ENCODE results near the gene LRRC46. TPM values are rescaled to one million over a fixed set of nuclear protein-coding genes. Genes with fewer than 3 reads are reported as not detected.

The LRRC46 gene
- total and polyA plus RNA-seq, 4 donors, result 9.3 to 25.3 (median 10.7) TPM

DNA sequence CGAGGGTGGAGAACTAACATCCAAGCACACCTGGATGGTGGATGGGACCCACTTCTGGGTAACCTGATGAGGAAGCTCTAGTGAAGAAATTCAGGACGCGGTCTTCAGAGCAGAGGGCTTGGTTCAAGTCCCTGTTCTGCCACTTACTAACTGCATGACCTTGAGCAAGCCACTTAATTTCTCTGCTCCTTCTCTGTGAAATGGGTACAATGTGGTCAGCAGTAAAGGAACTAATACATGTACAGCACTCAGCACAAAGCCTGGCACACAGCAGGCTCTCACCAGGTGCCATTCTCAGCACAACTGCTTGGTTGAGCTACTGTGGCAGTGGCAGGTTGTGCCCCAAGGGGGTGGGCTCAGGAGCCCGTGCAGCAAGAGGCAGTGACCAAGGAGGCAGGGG, 8.0 kb upstream of the LRRC46 start:
- peaks cover 20 to 42% (median 22%) of the 10 kb centered on the region in 4 donors for H3K36me3 ChIP-seq (ENCODE audit: control insufficient read depth in 4 of 4, insufficient read depth in 4 of 4, low read length in 4 of 4)
- H3K4me1 ChIP-seq (ENCODE audit: control insufficient read depth in 5 of 5, insufficient read depth in 5 of 5, low read length in 5 of 5), result peaks cover 2 to 20% (median 7%) of the 10 kb centered on the region in 5 donors
- no peak overlapping the region for H3K4me3 ChIP-seq
- no peak for DNase-seq
- ATAC-seq (ENCODE audit: insufficient read depth, low FRiP score), result no peak
- TF ChIP-seq, protein P1, sequence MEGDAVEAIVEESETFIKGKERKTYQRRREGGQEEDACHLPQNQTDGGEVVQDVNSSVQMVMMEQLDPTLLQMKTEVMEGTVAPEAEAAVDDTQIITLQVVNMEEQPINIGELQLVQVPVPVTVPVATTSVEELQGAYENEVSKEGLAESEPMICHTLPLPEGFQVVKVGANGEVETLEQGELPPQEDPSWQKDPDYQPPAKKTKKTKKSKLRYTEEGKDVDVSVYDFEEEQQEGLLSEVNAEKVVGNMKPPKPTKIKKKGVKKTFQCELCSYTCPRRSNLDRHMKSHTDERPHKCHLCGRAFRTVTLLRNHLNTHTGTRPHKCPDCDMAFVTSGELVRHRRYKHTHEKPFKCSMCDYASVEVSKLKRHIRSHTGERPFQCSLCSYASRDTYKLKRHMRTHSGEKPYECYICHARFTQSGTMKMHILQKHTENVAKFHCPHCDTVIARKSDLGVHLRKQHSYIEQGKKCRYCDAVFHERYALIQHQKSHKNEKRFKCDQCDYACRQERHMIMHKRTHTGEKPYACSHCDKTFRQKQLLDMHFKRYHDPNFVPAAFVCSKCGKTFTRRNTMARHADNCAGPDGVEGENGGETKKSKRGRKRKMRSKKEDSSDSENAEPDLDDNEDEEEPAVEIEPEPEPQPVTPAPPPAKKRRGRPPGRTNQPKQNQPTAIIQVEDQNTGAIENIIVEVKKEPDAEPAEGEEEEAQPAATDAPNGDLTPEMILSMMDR (IDR thresholded peaks at IDR 0.05; ENCODE audit: control extremely low read depth, extremely low read depth), result no peak
- no peak overlapping the region for H3K27ac ChIP-seq (ENCODE audit: low read depth in 1 of 2, low read length in 1 of 2)
- no peak overlapping the region for H3K9ac ChIP-seq (ENCODE audit: insufficient read depth in 1 of 2, low read length in 2 of 2)
- H3K9me3 ChIP-seq (ENCODE audit: control insufficient read depth in 4 of 4, insufficient read depth in 3 of 4, low read length in 3 of 4), result no peaks in the 10 kb centered on the region
- H3K27me3 ChIP-seq (ENCODE audit: control insufficient read depth in 3 of 3, insufficient read depth in 3 of 3, low read length in 2 of 3), result no peaks in the 10 kb centered on the region
- WGBS, 2 donors, result 89% methylated on average over 4 of the region's 4 CpGs

DNA sequence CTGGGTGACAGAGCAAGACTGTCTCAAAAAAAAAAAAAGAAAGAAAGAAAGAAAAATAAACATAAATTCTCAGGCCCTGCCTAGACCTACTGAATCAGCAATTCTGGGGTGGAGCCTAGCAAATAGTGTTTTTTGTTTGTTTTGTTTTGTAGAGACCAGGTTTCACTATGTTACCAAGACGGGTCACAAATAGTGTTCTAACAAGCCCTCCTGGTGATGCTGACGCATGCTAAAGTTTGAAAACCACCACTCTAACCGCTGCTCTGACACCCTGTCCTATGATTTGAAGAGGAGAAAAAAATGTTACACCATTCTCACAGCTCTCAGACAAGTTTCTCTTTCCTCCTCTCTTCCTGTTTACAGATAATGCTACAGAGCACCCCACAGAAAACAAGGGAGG, 1.6 kb upstream of the LRRC46 start:
- Histone ChIP-seq H3K9me3 (ENCODE audit: control insufficient read depth in 4 of 4, insufficient read depth in 3 of 4, low read length in 3 of 4) (no peaks in the 10 kb centered on the region), H3K9ac (ENCODE audit: insufficient read depth in 1 of 2, low read length in 2 of 2) (no peak overlapping the region), H3K27me3 (ENCODE audit: control insufficient read depth in 3 of 3, insufficient read depth in 3 of 3, low read length in 2 of 3) (no peaks in the 10 kb centered on the region), H3K36me3 (ENCODE audit: control insufficient read depth in 4 of 4, insufficient read depth in 4 of 4, low read length in 4 of 4) (peaks cover 15 to 25% (median 20%) of the 10 kb centered on the region in 4 donors), H3K4me3 (no peak overlapping the region), H3K27ac (ENCODE audit: low read depth in 1 of 2, low read length in 1 of 2) (no peak overlapping the region), H3K4me1 (ENCODE audit: control insufficient read depth in 5 of 5, insufficient read depth in 5 of 5, low read length in 5 of 5) (peaks cover 0 to 14% (median 9%) of the 10 kb centered on the region in 5 donors)
- DNase-seq, result no peak
- WGBS, 2 donors, result 74 to 86% methylated on average over 3 of the region's 3 CpGs
- TF ChIP-seq, protein P1 (IDR thresholded peaks at IDR 0.05; ENCODE audit: control extremely low read depth, extremely low read depth), result no peak
- no peak for ATAC-seq (ENCODE audit: insufficient read depth, low FRiP score)

DNA sequence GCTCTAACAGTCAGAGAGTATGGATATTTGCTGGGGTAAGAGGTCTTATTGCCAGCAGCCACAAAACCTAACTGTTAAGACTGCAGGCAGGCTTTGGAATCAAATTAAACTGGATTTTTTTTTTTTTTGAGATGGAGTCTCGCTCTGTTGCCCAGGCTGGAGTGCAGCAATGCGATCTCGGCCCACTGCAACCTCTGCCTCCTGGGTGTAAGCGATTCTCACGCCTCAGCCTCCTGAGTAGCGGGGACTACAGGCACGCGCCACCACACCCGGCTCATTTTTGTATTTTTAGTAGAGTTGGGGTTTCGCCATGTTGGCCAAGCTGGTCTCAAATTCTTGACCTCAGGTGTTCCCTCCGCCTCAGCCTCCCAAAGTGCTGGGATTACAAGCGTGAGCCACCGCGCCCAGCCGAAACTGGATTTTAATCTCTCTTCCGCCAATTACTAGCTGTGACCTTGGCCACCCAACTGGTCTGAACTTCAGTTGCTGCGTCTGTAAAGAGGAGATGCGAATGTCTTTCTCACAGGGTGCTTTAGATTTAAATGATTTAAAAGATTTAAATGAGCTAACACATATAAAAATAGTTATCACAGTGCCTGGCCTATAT, 971 bp upstream of the LRRC46 start:
- Histone ChIP-seq H3K4me1 (ENCODE audit: control insufficient read depth in 5 of 5, insufficient read depth in 5 of 5, low read length in 5 of 5) (peaks cover 0 to 14% (median 9%) of the 10 kb centered on the region in 5 donors), H3K27ac (ENCODE audit: low read depth in 1 of 2, low read length in 1 of 2) (peak overlapping the region in 1 of 2 donors; percentile 62), H3K27me3 (ENCODE audit: control insufficient read depth in 3 of 3, insufficient read depth in 3 of 3, low read length in 2 of 3) (no peaks in the 10 kb centered on the region), H3K9me3 (ENCODE audit: control insufficient read depth in 4 of 4, insufficient read depth in 3 of 4, low read length in 3 of 4) (no peaks in the 10 kb centered on the region), H3K4me3 (no peak overlapping the region), H3K9ac (ENCODE audit: insufficient read depth in 1 of 2, low read length in 2 of 2) (peak overlapping the region; percentile 63 to 65), H3K36me3 (ENCODE audit: control insufficient read depth in 4 of 4, insufficient read depth in 4 of 4, low read length in 4 of 4) (peaks cover 15 to 21% (median 18%) of the 10 kb centered on the region in 4 donors)
- DNase-seq (no peak), ATAC-seq (ENCODE audit: insufficient read depth, low FRiP score) (no peak)
- TF ChIP-seq, protein P1 (IDR thresholded peaks at IDR 0.05; ENCODE audit: control extremely low read depth, extremely low read depth), result no peak
- 70 to 74% methylated on average over 18 of the region's 18 CpGs for WGBS, 2 donors
